IMR-90 (cell line): ENCODE measurements around the gene TMEM184B. TPM values are rescaled to one million over a fixed set of nuclear protein-coding genes. Genes with fewer than 3 reads are reported as not detected.

Source experiments
- ATAC-seq: fragments of 200-7000 bp; cut with Tn5 transposase; 2 replicates; pipeline ENCODE4 v1.9.1; 2020; ENCODE audit warnings: low read depth, mild to moderate bottlenecking, moderate library complexity
- BruUV-seq: library from RNA; stranded (reverse); fragments of 400-500 nt; replicated peaks from 2 replicates; lab custom pipeline; 2021; lab: Mats Ljungman, UMichigan
- CTCF ChIA-PET: fragments of 300-600 bp; formaldehyde crosslinking; extraction: SDS; loops from one replicate; lab custom pipeline; 2021; ENCODE audit warnings: antibody characterized with exemption; lab: Yijun Ruan, JAX
- POLR2A ChIA-PET: fragments of 300-600 bp; sonication (Branson Sonifier 250); formaldehyde crosslinking; loops from one replicate; lab custom pipeline; 2022; ENCODE audit warnings: antibody characterized with exemption; ENCODE audit not compliant: unreplicated experiment; lab: Charles Lee
- DNase-seq: peaks from one replicate; pipeline ENCODE4 v3.0.0; 2013
- H2AFZ ChIP-seq: replicated peaks from 2 replicates; pipeline ENCODE3; 2013; ENCODE audit warnings: low read length, mild to moderate bottlenecking; ENCODE audit not compliant: poor library complexity
- H2AK5ac ChIP-seq: 2 replicates; pipeline ENCODE4 v1.6.1; 2013; ENCODE audit warnings: low read depth, low read length, inconsistent platforms
- H2AK9ac ChIP-seq: replicated peaks from 2 replicates; pipeline ENCODE3; 2013; ENCODE audit warnings: mild to moderate bottlenecking, low read depth, low read length, moderate library complexity; ENCODE audit not compliant: poor library complexity
- H2BK120ac ChIP-seq: 2 replicates; pipeline ENCODE4 v1.6.1; 2013; ENCODE audit warnings: low read depth, low read length, inconsistent platforms
- H2BK15ac ChIP-seq: 3 replicates; pipeline ENCODE4 v1.6.1; 2013; ENCODE audit warnings: low read depth, low read length, inconsistent platforms
- H2BK20ac ChIP-seq: 2 replicates; pipeline ENCODE4 v1.6.1; 2013; ENCODE audit warnings: low read depth, mild to moderate bottlenecking, inconsistent platforms, low read length, moderate library complexity
- H2BK5ac ChIP-seq: 2 replicates; pipeline ENCODE4 v1.6.1; 2013; ENCODE audit warnings: mild to moderate bottlenecking, low read depth, low read length, inconsistent platforms; ENCODE audit not compliant: poor library complexity, severe bottlenecking
- H3K14ac ChIP-seq: replicated peaks from 2 replicates; pipeline ENCODE4 v1.6.1; 2013; ENCODE audit warnings: low read depth, low read length, inconsistent platforms
- H3K18ac ChIP-seq: 2 replicates; pipeline ENCODE4 v1.6.1; 2013; ENCODE audit warnings: low read depth, low read length, control low read depth
- H3K23ac ChIP-seq: 2 replicates; pipeline ENCODE4 v1.6.1; 2013; ENCODE audit warnings: low read depth, low read length, inconsistent platforms
- H3K27ac ChIP-seq: 2 replicates; pipeline ENCODE4 v1.5.1; 2013; ENCODE audit warnings: mild to moderate bottlenecking, control low read depth, low read length; ENCODE audit not compliant: insufficient read depth
- H3K27me3 ChIP-seq: 2 replicates; pipeline ENCODE4 v1.6.1; 2013; ENCODE audit warnings: low read length; ENCODE audit not compliant: control insufficient read depth, insufficient read depth
- H3K36me3 ChIP-seq: 2 replicates; pipeline ENCODE4 v1.6.1; 2013; ENCODE audit warnings: low read length, mixed read lengths; ENCODE audit not compliant: control insufficient read depth, insufficient read depth
- H3K4ac ChIP-seq: 2 replicates; pipeline ENCODE4 v1.6.1; 2013; ENCODE audit warnings: low read depth, low read length, inconsistent platforms
- H3K4me1 ChIP-seq: 2 replicates; pipeline ENCODE4 v1.6.1; 2013; ENCODE audit warnings: low read length, mixed read lengths; ENCODE audit not compliant: control insufficient read depth, insufficient read depth
- H3K4me2 ChIP-seq: 2 replicates; pipeline ENCODE4 v1.6.1; 2013; ENCODE audit warnings: low read depth, mild to moderate bottlenecking, control low read depth, low read length, moderate library complexity
- H3K4me3 ChIP-seq: 2 replicates; pipeline ENCODE4 v1.5.1; 2013; ENCODE audit warnings: low read depth, mild to moderate bottlenecking, control low read depth, low read length, moderate library complexity; ENCODE audit not compliant: insufficient read depth
- H3K56ac ChIP-seq: 2 replicates; pipeline ENCODE4 v1.6.1; 2013; ENCODE audit warnings: low read length, inconsistent platforms; ENCODE audit not compliant: insufficient read depth; ENCODE audit errors: extremely low read depth
- H3K79me1 ChIP-seq, 2 experiments: 2 replicates each; pipeline ENCODE4 v1.6.1; 2013; ENCODE audit warnings: low read length in 2 of 2, inconsistent platforms in 1 of 2, low read depth in 1 of 2
- H3K9ac ChIP-seq: 2 replicates; pipeline ENCODE4 v1.6.1; 2013; ENCODE audit warnings: low read depth, low read length, control low read depth
- H3K9me1 ChIP-seq: 2 replicates; pipeline ENCODE4 v1.6.1; 2013; ENCODE audit warnings: low read length, inconsistent platforms; ENCODE audit not compliant: insufficient read depth
- H3K9me3 ChIP-seq: 2 replicates; pipeline ENCODE4 v1.6.1; 2013; ENCODE audit warnings: low read length; ENCODE audit not compliant: control insufficient read depth, insufficient read depth
- H4K20me1 ChIP-seq: 2 replicates; pipeline ENCODE4 v1.6.1; 2013; ENCODE audit warnings: low read length, inconsistent platforms; ENCODE audit not compliant: insufficient read depth
- H4K5ac ChIP-seq: 2 replicates; pipeline ENCODE4 v1.6.1; 2013; ENCODE audit warnings: mild to moderate bottlenecking, low read depth, low read length, control low read depth
- H4K8ac ChIP-seq, 2 experiments: 2 replicates each; pipeline ENCODE4 v1.6.1; 2013; ENCODE audit warnings: low read depth in 2 of 2, low read length in 2 of 2, control low read depth in 1 of 2, inconsistent platforms in 1 of 2
- H4K91ac ChIP-seq: 2 replicates; pipeline ENCODE4 v1.6.1; 2013; ENCODE audit warnings: low read depth, low read length, inconsistent platforms; ENCODE audit not compliant: insufficient read depth
- BHLHE40 ChIP-seq: fragments of 150-350 bp; IDR thresholded peaks from 2 replicates; pipeline ENCODE4 v1.6.1; 2016; ENCODE audit warnings: mild to moderate bottlenecking, low read depth, low read length
- CEBPB ChIP-seq: IDR thresholded peaks from 2 replicates; pipeline ENCODE4 v1.6.1; 2012; ENCODE audit warnings: low read depth, low read length, improper control_type of control experiment
- CHD1 ChIP-seq: IDR thresholded peaks from 2 replicates; pipeline ENCODE4 v1.6.1; 2012; ENCODE audit warnings: low read depth, low read length, improper control_type of control experiment
- CTCF ChIP-seq: conservative IDR thresholded peaks from 2 replicates; pipeline ENCODE4 v1.5.1; 2012; ENCODE audit warnings: mild to moderate bottlenecking, low read depth, low read length, improper control_type of control experiment
- ELK1 ChIP-seq: fragments of 150-350 bp; IDR thresholded peaks from 2 replicates; pipeline ENCODE4 v1.6.1; 2016; ENCODE audit warnings: low read depth, mild to moderate bottlenecking, low read length, moderate library complexity, borderline replicate concordance
- FOS ChIP-seq: fragments of 150-350 bp; IDR thresholded peaks from 2 replicates; pipeline ENCODE4 v1.6.1; 2016; ENCODE audit warnings: low read depth, low read length
- MAFK ChIP-seq: IDR thresholded peaks from 2 replicates; pipeline ENCODE4 v1.6.1; 2012; ENCODE audit warnings: low read depth, low read length, improper control_type of control experiment
- MAZ ChIP-seq: IDR thresholded peaks from 2 replicates; pipeline ENCODE4 v1.6.1; 2012; ENCODE audit warnings: low read depth, mild to moderate bottlenecking, low read length, improper control_type of control experiment, moderate library complexity, borderline replicate concordance
- MXI1 ChIP-seq: IDR thresholded peaks from 2 replicates; pipeline ENCODE4 v1.6.1; 2012; ENCODE audit warnings: low read depth, mild to moderate bottlenecking, low read length, moderate library complexity, borderline replicate concordance
- NFE2L2 ChIP-seq: fragments of 150-350 bp; IDR thresholded peaks from 2 replicates; pipeline ENCODE4 v1.6.1; 2016; ENCODE audit warnings: low read depth, mild to moderate bottlenecking, low read length
- POLR2A ChIP-seq: IDR thresholded peaks from 2 replicates; pipeline ENCODE4 v1.6.1; 2012; ENCODE audit warnings: mild to moderate bottlenecking, low read depth, low read length
- RAD21 ChIP-seq: IDR thresholded peaks from 2 replicates; pipeline ENCODE4 v1.6.1; 2012; ENCODE audit warnings: low read length, improper control_type of control experiment
- RCOR1 ChIP-seq: IDR thresholded peaks from 2 replicates; pipeline ENCODE4 v1.6.1; 2012; ENCODE audit warnings: mild to moderate bottlenecking, low read length, improper control_type of control experiment; ENCODE audit not compliant: insufficient replicate concordance
- RFX5 ChIP-seq: IDR thresholded peaks from 2 replicates; pipeline ENCODE4 v1.8.0; 2012; ENCODE audit warnings: low read depth, mild to moderate bottlenecking, low read length, moderate library complexity
- SMC3 ChIP-seq: fragments of 150-350 bp; IDR thresholded peaks from 2 replicates; pipeline ENCODE4 v1.6.1; 2016; ENCODE audit warnings: low read depth, mild to moderate bottlenecking, antibody characterized with exemption, low read length, moderate library complexity
- WGBS, 2 experiments: methylation state at CpG; one replicate each; pipeline versions ENCODE4 v1.1.5 to v1.1.7; 2013; ENCODE audit warnings: missing lambda C conversion rate in 2 of 2; ENCODE audit not compliant: insufficient read length in 1 of 2; ENCODE audit errors: extremely low coverage in 2 of 2; 5-methylcytosine and 5-hydroxymethylcytosine counted together
- dilution Hi-C: fragments of 300-500 bp; cut with HindIII; formaldehyde crosslinking; loops from one replicate; pipeline ENCODE4 v1.14.3; 2018; ENCODE audit warnings: low sequenced_read_pairs; ENCODE audit not compliant: unreplicated experiment
- in situ Hi-C: fragments of 300-500 bp; cut with MboI; formaldehyde crosslinking; loops from 3 replicates; pipeline ENCODE4 v1.14.3; 2019; ENCODE audit warnings: low sequenced_read_pairs, inconsistent platforms, mixed read lengths
- intact Hi-C: fragments of 100-400 bp; cut with micrococcal nuclease; formaldehyde crosslinking; loops from 2 replicates; pipeline ENCODE4 v1.10.0; 2022
- polyA plus RNA-seq, 3 experiments: library from polyadenylated mRNA; depleted of rRNA; stranded (reverse); fragments of >200 nt; gene quantifications; 2 replicates each; pipeline ENCODE4 v1.2.3, GENCODE V29; 2012; ENCODE audit warnings: low replicate concordance in 1 of 3
- total RNA-seq: library from RNA; depleted of rRNA; stranded (reverse); fragments of >200 nt; gene quantifications from 2 replicates; pipeline ENCODE4 v1.2.3, GENCODE V29; 2012
- TF ChIP-seq, protein P1 (sequence below): fragments of 150-350 bp; IDR thresholded peaks from 2 replicates; pipeline ENCODE4 v1.6.1; 2017; ENCODE audit warnings: mild to moderate bottlenecking, antibody characterized with exemption, low read length, low read depth

The TMEM184B gene
- total and polyA plus RNA-seq, 2 of the 4 experiments (the other 2 are of a cell fraction): 9.1 to 81.1 TPM

DNA sequence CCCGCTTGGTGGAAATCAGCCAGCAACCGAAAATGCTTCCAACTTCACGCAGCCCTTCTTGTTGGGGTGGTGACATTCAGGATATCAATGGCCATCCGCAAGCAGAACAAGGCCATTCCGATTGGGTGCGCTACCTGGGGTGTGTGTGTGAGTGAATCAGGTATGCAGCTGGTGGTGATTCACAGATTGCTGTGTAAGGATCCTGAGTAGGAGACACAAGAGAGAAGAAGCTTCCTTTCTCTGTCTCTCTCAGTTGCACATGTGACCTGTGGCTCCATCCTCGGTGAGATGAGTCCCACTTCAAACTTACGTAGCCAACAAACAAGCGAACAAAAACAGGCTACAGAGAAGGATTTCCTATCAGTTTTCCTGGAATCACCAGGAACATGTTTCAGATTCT is 9.6 kb upstream of the TMEM184B start:
- dilution Hi-C loops (no loop called here), intact Hi-C loops (no loop called here), in situ Hi-C loops (no loop called here)
- Histone ChIP-seq H4K8ac (peak overlapping the region in 1 of 2 experiments; percentile 9; a peak in 1 of 4 replicates), H3K4me1 (peaks cover 12% of the 10 kb centered on the region), H4K5ac (no peak overlapping the region), H3K36me3 (peaks cover 9% of the 10 kb centered on the region), H3K9me3 (no peaks in the 10 kb centered on the region), H2BK5ac (peak overlapping the region; percentile 20), H3K27ac (no peak overlapping the region), H3K23ac (no peak overlapping the region), H2BK15ac (no peak overlapping the region; the same call in 2 of the 3 replicates), H3K4me2 (no peak overlapping the region), H3K9ac (no peak overlapping the region), H3K4ac (no peak overlapping the region), H3K79me1 (peaks cover 2 to 22% of the 10 kb centered on the region in 2 experiments), H3K9me1 (peaks cover 22% of the 10 kb centered on the region), H4K20me1 (peaks cover 12% of the 10 kb centered on the region), H3K18ac (no peak overlapping the region), H4K91ac (no peak overlapping the region), H3K56ac (no peak overlapping the region), H3K4me3 (no peak overlapping the region), H2BK20ac (no peak overlapping the region), H2AK5ac (peak overlapping the region; percentile 82; the same call in 1 of the 2 replicates), H2AK9ac (peak overlapping the region; percentile 7), H3K27me3 (no peaks in the 10 kb centered on the region), H3K14ac (no peak overlapping the region; the same call in 1 of the 2 replicates), H2BK120ac (no peak overlapping the region), H2AFZ (peak overlapping the region; percentile 10)
- 94% methylated on average over 9 of the region's 9 CpGs; no CpG with 5 or more reads in 1 of the 2 experiments for WGBS, 2 experiments
- no peak for ATAC-seq
- CTCF ChIA-PET: no interaction called here
- TF ChIP-seq RFX5 (no peak), MXI1 (no peak), MAZ (no peak), POLR2A (no peak), RAD21 (no peak), BHLHE40 (no peak), RCOR1 (no peak), CHD1 (no peak), ELK1 (no peak), MAFK (no peak), CEBPB (no peak), NFE2L2 (no peak), CTCF (no peak), FOS (no peak), SMC3 (no peak)
- TF ChIP-seq, protein P1, sequence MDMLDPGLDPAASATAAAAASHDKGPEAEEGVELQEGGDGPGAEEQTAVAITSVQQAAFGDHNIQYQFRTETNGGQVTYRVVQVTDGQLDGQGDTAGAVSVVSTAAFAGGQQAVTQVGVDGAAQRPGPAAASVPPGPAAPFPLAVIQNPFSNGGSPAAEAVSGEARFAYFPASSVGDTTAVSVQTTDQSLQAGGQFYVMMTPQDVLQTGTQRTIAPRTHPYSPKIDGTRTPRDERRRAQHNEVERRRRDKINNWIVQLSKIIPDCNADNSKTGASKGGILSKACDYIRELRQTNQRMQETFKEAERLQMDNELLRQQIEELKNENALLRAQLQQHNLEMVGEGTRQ: no peak
- DNase-seq: peak; percentile 21
- no TSS peak for BruUV-seq
- POLR2A ChIA-PET: interaction anchor here (0.6 kb wide), 1 partner anchor 81 kb away, joined by 5 read pairs; the partner anchor contains the start of gene MAFF
